Skeletal muscle tissue (tissue), 4 donors: Measurements from ENCODE around the gene PLPP2. TPM values are rescaled to one million over a fixed set of nuclear protein-coding genes. Genes with fewer than 3 reads are reported as not detected.
"Not testable (repeated sequence)": the region's sequence is repeated elsewhere in the genome, so short reads cannot be mapped to it uniquely, and the experiment has no call there.

Experiments
- H3K27ac ChIP-seq: one replicate; pipeline ENCODE4 v1.7.0; 2013; ENCODE audit warnings: mild to moderate bottlenecking, low read depth, low read length, inconsistent platforms
- H3K27me3 ChIP-seq, 3 donors: one replicate each; pipeline ENCODE4 v1.7.0; 2013; ENCODE audit warnings: low read length in 3 of 3; ENCODE audit not compliant: control insufficient read depth in 3 of 3, insufficient read depth in 3 of 3
- H3K36me3 ChIP-seq, 3 donors: one replicate each; pipeline ENCODE4 v1.7.0; 2013; ENCODE audit warnings: low read length in 3 of 3; ENCODE audit not compliant: control insufficient read depth in 3 of 3, insufficient read depth in 3 of 3
- H3K4me1 ChIP-seq, 3 donors: one replicate each; pipeline ENCODE4 v1.7.0; 2013; ENCODE audit warnings: low read length in 3 of 3, mild to moderate bottlenecking in 3 of 3; ENCODE audit not compliant: control insufficient read depth in 3 of 3, insufficient read depth in 3 of 3
- H3K4me3 ChIP-seq, 3 donors: one replicate each; pipeline ENCODE4 v1.7.0; 2013; ENCODE audit warnings: low read length in 3 of 3
- H3K9ac ChIP-seq, 3 donors: one replicate each; pipeline ENCODE4 v1.7.0; 2013; ENCODE audit warnings: low read length in 3 of 3, mild to moderate bottlenecking in 3 of 3, moderate library complexity in 2 of 3, low read depth in 1 of 3
- H3K9me3 ChIP-seq, 3 donors: one replicate each; pipeline ENCODE4 v1.7.0; 2013; ENCODE audit warnings: low read length in 3 of 3; ENCODE audit not compliant: control insufficient read depth in 3 of 3
- total RNA-seq: library from RNA; depleted of rRNA; stranded (reverse); fragments of >200 nt; gene quantifications from one replicate; pipeline ENCODE4 v1.2.3, GENCODE V29; 2014
- donor health status: Osteomylitis.

PLPP2 gene
- total RNA-seq, 1 donor from 2014 or later: 1.0 TPM

- Histone ChIP-seq H3K4me1 (no peaks in the 10 kb centered on the region), H3K27ac (no peak overlapping the region), H3K9me3 (no peaks in the 10 kb centered on the region), H3K4me3 (no peak overlapping the region), H3K27me3 (peaks cover 16 to 38% (median 20%) of the 10 kb centered on the region in 3 donors), H3K9ac (no peak overlapping the region), H3K36me3 (no peaks in the 10 kb centered on the region)
Observed at GRCh38 chr19:275000-275399, 16.2 kb downstream of the PLPP2 start.

- no peaks in the 10 kb centered on the region for H3K4me1 ChIP-seq
- no peaks in the 10 kb centered on the region for H3K9me3 ChIP-seq
Observed at GRCh38 chr19:273393-273792, 17.8 kb downstream of the PLPP2 start.

GRCh38 chr19:271856-272255 is 19.3 kb downstream of the PLPP2 start:
- Histone ChIP-seq H3K4me1 (peaks cover 3 to 4% (median 4%) of the 10 kb centered on the region in 3 donors), H3K36me3 (no peaks in the 10 kb centered on the region), H3K9ac (no peak overlapping the region), H3K27ac (no peak overlapping the region), H3K4me3 (no peak overlapping the region), H3K9me3 (no peaks in the 10 kb centered on the region), H3K27me3 (peaks cover 16 to 28% (median 20%) of the 10 kb centered on the region in 3 donors)

More at GRCh38 chr19:273393-273792, 17.8 kb downstream of the PLPP2 start:
- Histone ChIP-seq H3K27me3 (peaks cover 15 to 30% (median 15%) of the 10 kb centered on the region in 3 donors), H3K4me3 (no peak overlapping the region), H3K36me3 (no peaks in the 10 kb centered on the region), H3K9ac (no peak overlapping the region), H3K27ac (no peak overlapping the region)

- not testable (repeated sequence) for H3K4me1 ChIP-seq, H3K9me3 ChIP-seq, H3K9ac ChIP-seq, H3K4me3 ChIP-seq, H3K36me3 ChIP-seq, H3K27ac ChIP-seq
- peaks cover 23 to 27% (median 24%) of the 10 kb centered on the region in 3 donors for H3K27me3 ChIP-seq
Observed at GRCh38 chr19:270766-271318, 20.4 kb downstream of the PLPP2 start.

GRCh38 chr19:269241-269640 is 22.0 kb downstream of the PLPP2 start:
- no peak overlapping the region for H3K27ac ChIP-seq
- no peak overlapping the region for H3K4me3 ChIP-seq
- H3K27me3 ChIP-seq: peaks cover 30 to 38% (median 32%) of the 10 kb centered on the region in 3 donors

GRCh38 chr19:262125-262524 is 29.1 kb downstream of the PLPP2 start:
- Histone ChIP-seq H3K27me3 (peaks cover 17 to 33% (median 18%) of the 10 kb centered on the region in 3 donors), H3K4me3 (no peak overlapping the region)

More at GRCh38 chr19:269241-269640, 22.0 kb downstream of the PLPP2 start:
- H3K9ac ChIP-seq: no peak overlapping the region
- peaks cover 5 to 7% (median 6%) of the 10 kb centered on the region in 3 donors for H3K4me1 ChIP-seq
- H3K36me3 ChIP-seq: no peaks in the 10 kb centered on the region
- no peaks in the 10 kb centered on the region for H3K9me3 ChIP-seq

GRCh38 chr19:256804-257203 is 34.4 kb downstream of the PLPP2 start:
- not testable (repeated sequence) for H3K27me3 ChIP-seq, H3K36me3 ChIP-seq, H3K9ac ChIP-seq, H3K4me1 ChIP-seq, H3K4me3 ChIP-seq, H3K27ac ChIP-seq, H3K9me3 ChIP-seq

More at GRCh38 chr19:262125-262524, 29.1 kb downstream of the PLPP2 start:
- Histone ChIP-seq H3K36me3 (no peaks in the 10 kb centered on the region), H3K9ac (no peak overlapping the region), H3K27ac (no peak overlapping the region), H3K4me1 (peaks cover 4 to 5% (median 5%) of the 10 kb centered on the region in 3 donors), H3K9me3 (no peaks in the 10 kb centered on the region)

GRCh38 chr19:252421-253186 is 38.6 kb downstream of the PLPP2 start:
- H3K4me3 ChIP-seq, H3K9me3 ChIP-seq, H3K9ac ChIP-seq, H3K4me1 ChIP-seq, H3K27ac ChIP-seq, H3K27me3 ChIP-seq, H3K36me3 ChIP-seq: not testable (repeated sequence)

GRCh38 chr19:246551-246950 is 44.7 kb downstream of the PLPP2 start:
- Histone ChIP-seq H3K27ac (no peak overlapping the region), H3K9me3 (no peaks in the 10 kb centered on the region), H3K4me1 (no peaks in the 10 kb centered on the region), H3K27me3 (no peaks in the 10 kb centered on the region), H3K4me3 (no peak overlapping the region), H3K36me3 (no peaks in the 10 kb centered on the region), H3K9ac (no peak overlapping the region)

- not testable (repeated sequence) for H3K27ac ChIP-seq, H3K4me1 ChIP-seq, H3K9ac ChIP-seq, H3K4me3 ChIP-seq, H3K9me3 ChIP-seq, H3K36me3 ChIP-seq, H3K27me3 ChIP-seq
Observed at GRCh38 chr19:245900-246299, 45.3 kb downstream of the PLPP2 start.
